HG03060 (cell line): ENCODE measurements around the gene ECM2.

ENCODE experiments used
- ATAC-seq: cut with Tn5 transposase; IDR thresholded peaks from one replicate; pipeline ENCODE4 v1.9.1; 2021; ENCODE audit warnings: low read depth, moderate number of reproducible peaks; ENCODE audit not compliant: unreplicated experiment

Gene ECM2

GRCh38 chr9:92503156-92503555 lies 32.6 kb downstream of the ECM2 start:
- no peak for ATAC-seq

GRCh38 chr9:92501671-92502393 lies 34.0 kb downstream of the ECM2 start:
- no peak for ATAC-seq

GRCh38 chr9:92500725-92501124 lies 35.1 kb downstream of the ECM2 start:
- no peak for ATAC-seq

GRCh38 chr9:92499701-92500100 lies 36.1 kb downstream of the ECM2 start:
- ATAC-seq = no peak

- no peak for ATAC-seq
Observed at GRCh38 chr9:92496396-92497176, 39.2 kb downstream of the ECM2 start.

GRCh38 chr9:92494856-92495255 lies 40.9 kb downstream of the ECM2 start:
- no peak for ATAC-seq

- no peak for ATAC-seq
Observed at GRCh38 chr9:92493749-92494387, 41.9 kb downstream of the ECM2 start.

GRCh38 chr9:92492781-92493401 lies 42.9 kb downstream of the ECM2 start:
- no peak for ATAC-seq

GRCh38 chr9:92488681-92489550 lies 46.9 kb downstream of the ECM2 start:
- ATAC-seq = no peak

GRCh38 chr9:92486371-92486770 lies 49.4 kb downstream of the ECM2 start:
- no peak for ATAC-seq

GRCh38 chr9:92484563-92484962 lies 51.2 kb downstream of the ECM2 start:
- ATAC-seq = no peak

- no peak for ATAC-seq
Observed at GRCh38 chr9:92483627-92484545, 51.9 kb downstream of the ECM2 start.

- no peak for ATAC-seq
Observed at GRCh38 chr9:92482805-92483204, 53.0 kb downstream of the ECM2 start.

GRCh38 chr9:92482329-92482728 lies 53.5 kb downstream of the ECM2 start, which contains the start of gene ASPN:
Gene ASPN, minus strand, starts transcription at chr9:92482506.
- ATAC-seq = no peak

- no peak for ATAC-seq
Observed at GRCh38 chr9:92480986-92481633, 54.7 kb downstream of the ECM2 start.

- no peak for ATAC-seq
Observed at GRCh38 chr9:92480291-92480771, 55.5 kb downstream of the ECM2 start.

GRCh38 chr9:92479346-92479745 lies 56.4 kb downstream of the ECM2 start:
- ATAC-seq = no peak

GRCh38 chr9:92478783-92479182 lies 57.0 kb downstream of the ECM2 start:
- ATAC-seq = no peak
